Mammary epithelial cell (primary cell): ENCODE results near the gene NEO1.

Experiments used
- CTCF ChIP-seq, 2 donors: IDR thresholded peaks in 1 of 2; conservative IDR thresholded peaks in 1 of 2; 2 replicates each; pipeline ENCODE4 v1.5.1; 2011 to 2012; ENCODE audit warnings: inconsistent platforms in 2 of 2, low read length in 2 of 2, mild to moderate bottlenecking in 2 of 2, control low read depth in 1 of 2, low read depth in 1 of 2; ENCODE audit not compliant: insufficient read depth in 1 of 2; ENCODE audit errors: extremely low read depth in 1 of 2
- EZH2 ChIP-seq: IDR thresholded peaks from 2 replicates; pipeline ENCODE4 v1.6.1; 2012; ENCODE audit warnings: low read length, inconsistent platforms, borderline replicate concordance

- TF ChIP-seq CTCF (conservative IDR thresholded peaks at IDR 0.05 in 1 of 2, IDR thresholded peaks at IDR 0.05 in 1 of 2; ENCODE audit: extremely low read depth in 1 of 2, insufficient read depth in 1 of 2, low read depth in 1 of 2, low read length in 2 of 2): no peak
- TF ChIP-seq EZH2: no peak
Observed at GRCh38 chr15:73291441-73291840, 239.2 kb downstream of the NEO1 start.
